H1 (cell line): ENCODE results near the gene MRPL54.

Experiments
- CHD2 ChIP-seq: IDR thresholded peaks from 2 replicates; pipeline ENCODE4 v1.6.1; 2012; ENCODE audit warnings: low read length, improper control_type of control experiment
- CTCF ChIP-seq, 3 experiments: IDR thresholded peaks; 1 replicate in 2 of 3; 2 replicates in 1 of 3; pipeline versions ENCODE4 v1.5.1 to v1.6.1; 2011; ENCODE audit warnings: low read length in 3 of 3, mild to moderate bottlenecking in 3 of 3, inconsistent platforms in 2 of 3, low read depth in 1 of 3, moderate library complexity in 1 of 3; ENCODE audit not compliant: insufficient read depth in 1 of 3; ENCODE audit errors: control extremely low read depth in 1 of 3
- EZH2 ChIP-seq: fragments of 200-600 bp; sonication (generic); IDR thresholded peaks from 2 replicates; pipeline ENCODE4 v1.7.1; 2012; ENCODE audit warnings: low read depth, mild to moderate bottlenecking, moderate library complexity, low read length, inconsistent platforms; ENCODE audit not compliant: severe bottlenecking
- MAFK ChIP-seq: IDR thresholded peaks from 2 replicates; pipeline ENCODE4 v1.6.1; 2012; ENCODE audit warnings: low read depth, mild to moderate bottlenecking, improper control_type of control experiment, low read length
- MAX ChIP-seq: IDR thresholded peaks from 2 replicates; pipeline ENCODE4 v1.6.1; 2012; ENCODE audit warnings: inconsistent platforms
- POLR2A ChIP-seq, 2 experiments: IDR thresholded peaks; 1 replicate in 1 of 2; 2 replicates in 1 of 2; pipeline ENCODE4 v1.6.1; 2011; ENCODE audit warnings: low read depth in 2 of 2, low read length in 2 of 2, mild to moderate bottlenecking in 2 of 2; ENCODE audit errors: control extremely low read depth in 1 of 2
- RFX5 ChIP-seq: IDR thresholded peaks from 2 replicates; pipeline ENCODE4 v1.6.1; 2011; ENCODE audit warnings: low read depth, low read length, improper control_type of control experiment, borderline replicate concordance
- SUZ12 ChIP-seq: fragments of 200-600 bp; sonication (generic); IDR thresholded peaks from 2 replicates; pipeline ENCODE4 v1.6.1; 2012; ENCODE audit warnings: mild to moderate bottlenecking, inconsistent platforms, low read length, moderate library complexity, mixed read lengths
- TAF1 ChIP-seq: IDR thresholded peaks from 2 replicates; pipeline ENCODE4 v1.6.1; 2011; ENCODE audit warnings: mild to moderate bottlenecking, low read depth, low read length
- ZNF274 ChIP-seq: IDR thresholded peaks from 2 replicates; pipeline ENCODE4 v1.7.0; 2012; ENCODE audit warnings: low read length, borderline replicate concordance; ENCODE audit errors: extremely low read depth

GRCh38 chr19:3790941-3791340, 28.5 kb downstream of the MRPL54 start:
- TF ChIP-seq EZH2 (no peak), ZNF274 (no peak), MAX (no peak), CTCF (IDR thresholded peaks at IDR 0.05; ENCODE audit: control extremely low read depth in 1 of 3, insufficient read depth in 1 of 3, low read depth in 1 of 3, low read length in 3 of 3) (no peak), SUZ12 (no peak), MAFK (no peak), CHD2 (no peak), TAF1 (no peak), POLR2A (IDR thresholded peaks at IDR 0.05; ENCODE audit: control extremely low read depth in 1 of 2, low read depth in 2 of 2, low read length in 2 of 2) (no peak), RFX5 (no peak)
